Esophagus muscularis mucosa (tissue), 4 donors: ENCODE results near the gene DNAJC4. TPM values are rescaled to one million over a fixed set of nuclear protein-coding genes. Genes with fewer than 3 reads are reported as not detected.
A peak's percentile ranks its signal among the peaks of the same experiment; 100 is the strongest.

Experiments used
- DNase-seq: peaks from one replicate; pipeline ENCODE4 v3.0.0-alpha.2; 2017; ENCODE audit errors: extremely low spot score
- H3K27ac ChIP-seq, 4 donors: fragments of 200-600 bp; sonication (generic); replicated peaks in 1 of 4; 1 replicate in 3 of 4; 2 replicates in 1 of 4; pipeline ENCODE4 v1.5.1; 2016 to 2019; ENCODE audit warnings: mild to moderate bottlenecking in 1 of 4
- H3K27me3 ChIP-seq, 4 donors: fragments of 200-600 bp; sonication (generic); one replicate each; pipeline versions ENCODE4 v1.5.1 to v1.6.0; 2016 to 2019
- H3K36me3 ChIP-seq, 4 donors: fragments of 200-600 bp; sonication (generic); one replicate each; pipeline ENCODE4 v1.5.1; 2016 to 2019
- H3K4me1 ChIP-seq, 4 donors: fragments of 200-600 bp; sonication (generic); one replicate each; pipeline ENCODE4 v1.5.1; 2016 to 2019
- H3K4me3 ChIP-seq, 4 donors: fragments of 200-600 bp; sonication (generic); 1 replicate in 2 of 4; 2 replicates in 2 of 4; pipeline ENCODE4 v1.5.1; 2016 to 2019; ENCODE audit warnings: mild to moderate bottlenecking in 4 of 4, moderate library complexity in 1 of 4
- H3K9me3 ChIP-seq, 4 donors: fragments of 200-600 bp; sonication (generic); 1 replicate in 3 of 4; 2 replicates in 1 of 4; pipeline ENCODE4 v1.5.1; 2016 to 2019
- EP300 ChIP-seq: sonication (generic); formaldehyde crosslinking; IDR thresholded peaks from one replicate; pipeline ENCODE4 v1.6.1; 2017; ENCODE audit warnings: antibody characterized with exemption
- POLR2A ChIP-seq: fragments of 450-650 bp; IDR thresholded peaks from one replicate; pipeline ENCODE4 v1.6.1; 2017; ENCODE audit warnings: antibody characterized with exemption, moderate library complexity, mild to moderate bottlenecking, low read depth
- POLR2AphosphoS5 ChIP-seq, 2 donors: sonication (generic); formaldehyde crosslinking; IDR thresholded peaks; one replicate each; pipeline ENCODE4 v1.6.1; 2017; ENCODE audit warnings: antibody characterized with exemption in 2 of 2
- WGBS: methylation state at CpG from one replicate; pipeline ENCODE4 v1.1.5; 2018; 5-methylcytosine and 5-hydroxymethylcytosine counted together
- intact Hi-C: fragments of 100-400 bp; cut with DNase I; formaldehyde crosslinking; loops from one replicate; pipeline ENCODE4 v1.15.1; 2023
- total RNA-seq, 4 donors: library from RNA; depleted of rRNA; stranded (reverse); fragments of >200 nt; gene quantifications; one replicate each; pipeline versions ENCODE4 v1.1.0 to v1.2.1, GENCODE V29; 2016
- TF ChIP-seq, protein P1 (sequence below), 3 experiments: fragments of 200-600 bp in 2 of 3; fragments of 450-650 bp in 1 of 3; sonication (generic) in 2 of 3; IDR thresholded peaks; one replicate each; pipeline ENCODE4 v1.5.1; 2017 to 2019; ENCODE audit warnings: antibody characterized with exemption in 3 of 3, mild to moderate bottlenecking in 2 of 3, moderate library complexity in 1 of 3

DNAJC4 gene
- total RNA-seq, 4 donors from 2014 or later = 19.4 to 40.4 (median 25.3) TPM

GRCh38 chr11:64281957-64282770, 51.8 kb downstream of the DNAJC4 start:
- Histone ChIP-seq H3K27ac (no peak overlapping the region), H3K4me1 (peaks cover 29 to 47% (median 42%) of the 10 kb centered on the region in 4 donors), H3K27me3 (no peaks in the 10 kb centered on the region), H3K9me3 (no peaks in the 10 kb centered on the region), H3K36me3 (peaks cover 4 to 48% (median 33%) of the 10 kb centered on the region in 4 donors), H3K4me3 (no peak overlapping the region)
- intact Hi-C loops = no loop called here
- 92% methylated on average over 22 of the region's 22 CpGs for WGBS
- TF ChIP-seq EP300 (no peak), POLR2AphosphoS5 (IDR thresholded peaks at IDR 0.05) (no peak), POLR2A (no peak)
- TF ChIP-seq, protein P1, sequence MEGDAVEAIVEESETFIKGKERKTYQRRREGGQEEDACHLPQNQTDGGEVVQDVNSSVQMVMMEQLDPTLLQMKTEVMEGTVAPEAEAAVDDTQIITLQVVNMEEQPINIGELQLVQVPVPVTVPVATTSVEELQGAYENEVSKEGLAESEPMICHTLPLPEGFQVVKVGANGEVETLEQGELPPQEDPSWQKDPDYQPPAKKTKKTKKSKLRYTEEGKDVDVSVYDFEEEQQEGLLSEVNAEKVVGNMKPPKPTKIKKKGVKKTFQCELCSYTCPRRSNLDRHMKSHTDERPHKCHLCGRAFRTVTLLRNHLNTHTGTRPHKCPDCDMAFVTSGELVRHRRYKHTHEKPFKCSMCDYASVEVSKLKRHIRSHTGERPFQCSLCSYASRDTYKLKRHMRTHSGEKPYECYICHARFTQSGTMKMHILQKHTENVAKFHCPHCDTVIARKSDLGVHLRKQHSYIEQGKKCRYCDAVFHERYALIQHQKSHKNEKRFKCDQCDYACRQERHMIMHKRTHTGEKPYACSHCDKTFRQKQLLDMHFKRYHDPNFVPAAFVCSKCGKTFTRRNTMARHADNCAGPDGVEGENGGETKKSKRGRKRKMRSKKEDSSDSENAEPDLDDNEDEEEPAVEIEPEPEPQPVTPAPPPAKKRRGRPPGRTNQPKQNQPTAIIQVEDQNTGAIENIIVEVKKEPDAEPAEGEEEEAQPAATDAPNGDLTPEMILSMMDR (IDR thresholded peaks at IDR 0.05) = no peak
- no peak for DNase-seq

DNA sequence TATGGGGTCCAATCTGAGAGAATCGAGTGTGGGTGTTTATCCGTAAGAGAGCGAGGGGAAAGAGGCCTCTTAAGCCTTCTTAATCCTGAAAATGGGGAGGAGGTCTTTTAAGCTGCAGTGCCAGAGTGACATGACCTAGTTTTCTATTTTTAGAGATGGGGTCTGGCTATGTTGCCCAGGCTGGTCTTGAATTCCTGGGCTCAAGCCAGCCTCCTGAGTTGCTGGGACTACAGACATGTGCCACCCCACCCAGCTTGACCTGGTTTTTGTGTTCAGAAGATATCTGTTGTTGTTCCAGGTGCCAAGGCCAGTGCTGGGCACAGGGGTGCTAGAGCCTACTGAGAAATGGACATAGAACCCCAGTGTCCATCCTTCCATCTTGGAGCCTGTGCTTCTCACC, 52.7 kb downstream of the DNAJC4 start:
- peaks cover 0 to 43% (median 29%) of the 10 kb centered on the region in 4 donors for H3K36me3 ChIP-seq
- DNase-seq = no peak
- H3K9me3 ChIP-seq = no peaks in the 10 kb centered on the region
- intact Hi-C loops = no loop called here
- WGBS = 87% methylated on average over 3 of the region's 3 CpGs
- TF ChIP-seq POLR2AphosphoS5 (IDR thresholded peaks at IDR 0.05) (no peak), EP300 (no peak), POLR2A (no peak)
- TF ChIP-seq, protein P1 (IDR thresholded peaks at IDR 0.05) = no peak
- H3K4me3 ChIP-seq = peak overlapping the region in 1 of 4 donors; percentile 82
- H3K4me1 ChIP-seq = peaks cover 29 to 55% (median 45%) of the 10 kb centered on the region in 4 donors
- H3K27me3 ChIP-seq = no peaks in the 10 kb centered on the region
- peak overlapping the region in 1 of 4 donors; percentile 85 for H3K27ac ChIP-seq

Other genes with a start within 250 kb of the DNAJC4 start
- 10 to 100 TPM; 57.7 to 70.5 (median 65.4) TPM for gene OTUB1, start 244.1 kb upstream of the DNAJC4 start, total RNA-seq
- gene FLRT1, start 194.6 kb upstream of the DNAJC4 start, total RNA-seq = 1 to 10 TPM; 2.1 to 5.0 (median 3.1) TPM
- gene MACROD1, start 64.4 kb upstream of the DNAJC4 start, total RNA-seq = 10 to 100 TPM; 28.8 to 70.7 (median 33.7) TPM
- 100 to 1,000 TPM in 3 of 4 donors, 10 to 100 TPM in 1; 82.2 to 116 (median 101) TPM for gene STIP1, start 44.4 kb upstream of the DNAJC4 start, total RNA-seq
- gene FERMT3, start 23.8 kb upstream of the DNAJC4 start, total RNA-seq = 10 to 100 TPM; 12.9 to 35.5 (median 15.5) TPM
- 10 to 100 TPM; 42.3 to 90.5 (median 72.1) TPM for gene TRPT1, start 4.4 kb upstream of the DNAJC4 start, total RNA-seq
- 10 to 100 TPM; 37.8 to 58.7 (median 48.6) TPM for gene NUDT22, start 4.3 kb upstream of the DNAJC4 start, total RNA-seq
- gene VEGFB, start 4.0 kb downstream of the DNAJC4 start, total RNA-seq = 100 to 1,000 TPM in 2 of 4 donors, 10 to 100 TPM in 2; 92.3 to 144 (median 108) TPM
- 10 to 100 TPM; 49.0 to 87.8 (median 65.5) TPM for gene FKBP2, start 10.5 kb downstream of the DNAJC4 start, total RNA-seq
- 10 to 100 TPM; 50.4 to 92.9 (median 79.8) TPM for gene PPP1R14B, start 16.4 kb downstream of the DNAJC4 start, total RNA-seq
- gene PLCB3, start 21.0 kb downstream of the DNAJC4 start, total RNA-seq = 10 to 100 TPM; 18.9 to 36.5 (median 25.3) TPM
- gene BAD, start 54.1 kb downstream of the DNAJC4 start, total RNA-seq = 100 to 1,000 TPM in 3 of 4 donors, 10 to 100 TPM in 1; 99.3 to 138 (median 122) TPM
- 10 to 100 TPM; 20.9 to 36.1 (median 25.4) TPM for gene GPR137, start 55.3 kb downstream of the DNAJC4 start, total RNA-seq
- gene KCNK4, start 60.8 kb downstream of the DNAJC4 start, total RNA-seq = not detected
- gene CATSPERZ, start 69.8 kb downstream of the DNAJC4 start, total RNA-seq = under 1 TPM in 1 of 4 donors, not detected in 3; 0.80 TPM
- 10 to 100 TPM; 63.5 to 95.8 (median 76.1) TPM for gene ESRRA, start 75.0 kb downstream of the DNAJC4 start, total RNA-seq
- 100 to 1,000 TPM; 202 to 281 (median 212) TPM for gene TRMT112, start 87.0 kb downstream of the DNAJC4 start, total RNA-seq
- gene PRDX5, start 87.6 kb downstream of the DNAJC4 start, total RNA-seq = 100 to 1,000 TPM; 144 to 178 (median 155) TPM
- 10 to 100 TPM in 1 of 4 donors, 1 to 10 TPM in 3; 7.0 to 12.5 (median 8.2) TPM for gene CCDC88B, start 109.7 kb downstream of the DNAJC4 start, total RNA-seq
- gene RPS6KA4, start 128.6 kb downstream of the DNAJC4 start, total RNA-seq = 10 to 100 TPM; 19.1 to 36.1 (median 26.0) TPM